A549 (cell line): ENCODE measurements around the gene MYO18A. TPM values are rescaled to one million over a fixed set of nuclear protein-coding genes. Genes with fewer than 3 reads are reported as not detected.
A peak's percentile ranks its signal among the peaks of the same experiment; 100 is the strongest.

Source experiments
- ATAC-seq, 2 experiments: fragments of 200-7000 bp in 1 of 2; fragments of >200 bp in 1 of 2; cut with Nextera tagmentation in 1 of 2; cut with Tn5 transposase in 1 of 2; 3 replicates each; pipeline versions ENCODE4 v1.8.0 to v1.9.1; 2018 to 2020; ENCODE audit warnings: mild to moderate bottlenecking in 1 of 2, moderate library complexity in 1 of 2
- CTCF ChIA-PET: fragments of 300-600 bp; sonication (Branson Sonifier 250); formaldehyde crosslinking; extraction: SDS; loops from one replicate; lab custom pipeline; 2021; ENCODE audit warnings: antibody characterized with exemption, inconsistent platforms; lab: Yijun Ruan, JAX
- POLR2A ChIA-PET: fragments of 350-600 bp; formaldehyde crosslinking; extraction: SDS; loops from one replicate; lab custom pipeline; 2021; ENCODE audit warnings: antibody characterized with exemption, inconsistent platforms; lab: Yijun Ruan, JAX
- DNase-seq, 2 experiments: peaks; one replicate each; pipeline versions ENCODE4 v3.0.0 to v3.0.0-alpha.2; 2011 to 2016; ENCODE audit warnings: low read depth in 1 of 2, low spot score in 1 of 2
- FAIRE-seq: peaks from 2 replicates; lab custom pipeline; 2011; peaks lifted over from hg19 to GRCh38; lab: Jason Lieb, UNC
- H3K27ac ChIP-seq, 2 experiments: fragments of >200 bp; sonication (Bioruptor Twin); formaldehyde crosslinking; 3 replicates each; pipeline ENCODE4 v1.5.1; 2016 to 2017
- H3K4me1 ChIP-seq: fragments of >200 bp; sonication (Bioruptor Twin); formaldehyde crosslinking; 3 replicates; pipeline ENCODE4 v1.6.1; 2016
- H3K4me2 ChIP-seq: fragments of >200 bp; sonication (Bioruptor Twin); formaldehyde crosslinking; 3 replicates; pipeline ENCODE4 v1.6.1; 2016
- H3K4me3 ChIP-seq: fragments of >200 bp; sonication (Bioruptor Twin); formaldehyde crosslinking; 3 replicates; pipeline ENCODE4 v1.5.1; 2016
- H3K9me3 ChIP-seq: fragments of >200 bp; sonication (Bioruptor Twin); formaldehyde crosslinking; 3 replicates; pipeline ENCODE4 v1.6.1; 2016
- CBX8 ChIP-seq: fragments of 200-600 bp; sonication (generic); IDR thresholded peaks from 2 replicates; pipeline ENCODE4 v1.6.1; 2016
- CEBPB ChIP-seq, 2 experiments: fragments of >200 bp in 1 of 2; sonication (Bioruptor Twin) in 1 of 2; formaldehyde crosslinking in 1 of 2; IDR thresholded peaks; 2 replicates each; pipeline ENCODE4 v1.6.1; 2012 to 2016
- CHD2 ChIP-seq: fragments of 150-350 bp; IDR thresholded peaks from 2 replicates; pipeline ENCODE4 v1.6.1; 2014; ENCODE audit warnings: low read length; ENCODE audit not compliant: partially characterized antibody
- CHD4 ChIP-seq: fragments of 200-600 bp; sonication (generic); IDR thresholded peaks from 2 replicates; pipeline ENCODE4 v1.6.1; 2016; ENCODE audit warnings: antibody characterized with exemption, mild to moderate bottlenecking, borderline replicate concordance
- CTCF ChIP-seq: fragments of >200 bp; sonication (Bioruptor Twin); formaldehyde crosslinking; IDR thresholded peaks from 3 replicates; pipeline ENCODE4 v1.5.1; 2016
- EHF ChIP-seq: fragments of 250-450 bp; sonication (Bioruptor Pico); IDR thresholded peaks from 2 replicates; pipeline ENCODE4 v1.5.0; 2020; ENCODE audit warnings: mild to moderate bottlenecking
- EP300 ChIP-seq, 2 experiments: fragments of >200 bp; sonication (Bioruptor Twin); formaldehyde crosslinking; IDR thresholded peaks; 2 replicates in 1 of 2; 3 replicates in 1 of 2; pipeline ENCODE4 v1.6.1; 2016 to 2017
- FOSB ChIP-seq: fragments of 250-450 bp; sonication (Bioruptor Pico); IDR thresholded peaks from 2 replicates; pipeline ENCODE4 v1.5.0; 2020; ENCODE audit warnings: mild to moderate bottlenecking, moderate library complexity
- GATA3 ChIP-seq: IDR thresholded peaks from 2 replicates; pipeline ENCODE4 v1.6.1; 2012; ENCODE audit warnings: borderline replicate concordance
- HEYL ChIP-seq: fragments of 250-450 bp; sonication (Bioruptor Pico); IDR thresholded peaks from 2 replicates; pipeline ENCODE4 v1.8.0; 2021; ENCODE audit warnings: mild to moderate bottlenecking, moderate library complexity
- HMGXB4 ChIP-seq: fragments of 250-450 bp; sonication (Bioruptor Pico); IDR thresholded peaks from 2 replicates; pipeline ENCODE4 v1.5.0; 2021; ENCODE audit warnings: mild to moderate bottlenecking, moderate library complexity, borderline replicate concordance
- JUN ChIP-seq, 2 experiments: fragments of >200 bp; sonication (Bioruptor Twin); formaldehyde crosslinking; IDR thresholded peaks; 2 replicates in 1 of 2; 3 replicates in 1 of 2; pipeline ENCODE4 v1.6.1; 2016 to 2017
- JUNB ChIP-seq: fragments of >200 bp; sonication (Bioruptor Twin); formaldehyde crosslinking; IDR thresholded peaks from 2 replicates; pipeline ENCODE4 v1.6.1; 2016
- MAX ChIP-seq: IDR thresholded peaks from 2 replicates; pipeline ENCODE4 v1.6.1; 2012
- MAZ ChIP-seq: fragments of 150-350 bp; IDR thresholded peaks from 2 replicates; pipeline ENCODE4 v1.6.1; 2014; ENCODE audit warnings: antibody characterized with exemption, low read depth, low read length, borderline replicate concordance
- MYC ChIP-seq: IDR thresholded peaks from 2 replicates; pipeline ENCODE4 v1.6.1; 2012; ENCODE audit warnings: mild to moderate bottlenecking, inconsistent platforms, low read length, improper control_type of control experiment, borderline replicate concordance
- NFE2L2 ChIP-seq: fragments of 150-350 bp; conservative IDR thresholded peaks from 2 replicates; pipeline ENCODE4 v1.6.1; 2014; ENCODE audit warnings: low read length
- POLR2AphosphoS2 ChIP-seq: conservative IDR thresholded peaks from 2 replicates; pipeline ENCODE4 v1.6.1; 2012; ENCODE audit warnings: low read length, improper control_type of control experiment, inconsistent platforms
- RARB ChIP-seq: fragments of 250-450 bp; sonication (Bioruptor Pico); IDR thresholded peaks from 2 replicates; pipeline ENCODE4 v1.8.0; 2021; ENCODE audit warnings: mild to moderate bottlenecking, moderate library complexity
- REST ChIP-seq: fragments of 200-600 bp; sonication (generic); IDR thresholded peaks from 2 replicates; pipeline ENCODE4 v1.6.1; 2016; ENCODE audit warnings: antibody characterized with exemption, mild to moderate bottlenecking, moderate library complexity
- RFX5 ChIP-seq: fragments of 450-650 bp; IDR thresholded peaks from 2 replicates; pipeline ENCODE4 v1.7.1; 2014; ENCODE audit warnings: antibody characterized with exemption, mild to moderate bottlenecking, moderate library complexity
- USF2 ChIP-seq: fragments of 450-650 bp; IDR thresholded peaks from 2 replicates; pipeline ENCODE4 v1.6.1; 2014; ENCODE audit warnings: antibody characterized with exemption
- ZC3H11A ChIP-seq: fragments of 450-650 bp; IDR thresholded peaks from 2 replicates; pipeline ENCODE4 v1.6.1; 2014; ENCODE audit warnings: antibody characterized with exemption, mild to moderate bottlenecking
- WGBS: methylation state at CpG from one replicate; pipeline ENCODE4 v1.1.6; 2017; ENCODE audit errors: missing lambda C conversion rate; 5-methylcytosine and 5-hydroxymethylcytosine counted together
- polyA plus RNA-seq, 4 experiments: library from polyadenylated mRNA; depleted of rRNA in 3 of 4; stranded (reverse); fragments of >200 nt; fragmentation: RNase III in 1 of 4; extraction: RNeasy Plus Mini Kit Qiagen cat#74134 plus additional on column Dnase treatment in 1 of 4; gene quantifications; 2 replicates in 3 of 4; 3 replicates in 1 of 4; pipeline ENCODE4 v1.2.3, GENCODE V29; 2011 to 2017

The MYO18A gene
- polyA plus RNA-seq, 2 of the 4 experiments (the other 2 are of a cell fraction) = 12.3 to 28.4 TPM

- no peak overlapping the region for H3K4me3 ChIP-seq
- DNase-seq (no peak), FAIRE-seq (no peak), ATAC-seq (no peak)
- 32% methylated on average over 4 of the region's 4 CpGs for WGBS
- H3K27ac ChIP-seq = no peak overlapping the region
- CTCF ChIA-PET = interaction anchor here (0.8 to 1.7 kb wide), 6 partner anchors 27 to 92 kb away, joined by 3 to 6 read pairs (median 3); no protein-coding TSS in a partner anchor
- no peak overlapping the region for H3K4me2 ChIP-seq
- H3K9me3 ChIP-seq = no peaks in the 10 kb centered on the region
- POLR2A ChIA-PET = no interaction called here
- TF ChIP-seq EHF (no peak), GATA3 (no peak)
- peaks cover 7% of the 10 kb centered on the region for H3K4me1 ChIP-seq
These were observed 122.8 kb downstream of the MYO18A start for GRCh38 chr17:29057361-29057760.

GRCh38 chr17:29054835-29055234 lies 125.4 kb downstream of the MYO18A start:
- 53% methylated on average over 9 of the region's 10 CpGs for WGBS
- H3K4me2 ChIP-seq = no peak overlapping the region
- TF ChIP-seq FOSB (CRISPR knock-in tag) (no peak), CHD4 (no peak), CBX8 (no peak)
- H3K4me1 ChIP-seq = peaks cover 7% of the 10 kb centered on the region
- H3K4me3 ChIP-seq = no peak overlapping the region
- H3K27ac ChIP-seq = no peak overlapping the region
- DNase-seq = no peak
- ATAC-seq = peak in 1 of 2 experiments; percentile 7; a peak in 1 of 6 replicates
- FAIRE-seq = no peak
- H3K9me3 ChIP-seq = no peaks in the 10 kb centered on the region
- POLR2A ChIA-PET = no interaction called here
- CTCF ChIA-PET = interaction anchor here (0.7 to 2.7 kb wide), 5 partner anchors 11 to 76 kb away, joined by 3 to 10 read pairs (median 3); no protein-coding TSS in a partner anchor

- POLR2A ChIA-PET = no interaction called here
- H3K4me1 ChIP-seq = no peaks in the 10 kb centered on the region
- CTCF ChIA-PET = interaction anchor here (0.6 to 1.5 kb wide), 3 partner anchors 38 to 86 kb away, joined by 3 to 7 read pairs (median 4); no protein-coding TSS in a partner anchor
- 45% methylated on average over 6 of the region's 6 CpGs for WGBS
- DNase-seq (no peak), FAIRE-seq (no peak), ATAC-seq (no peak)
- H3K4me3 ChIP-seq = no peak overlapping the region
- no peak overlapping the region for H3K27ac ChIP-seq
- H3K9me3 ChIP-seq = no peaks in the 10 kb centered on the region
- no peak for TF ChIP-seq POLR2AphosphoS2
- TF ChIP-seq CTCF = no peak
- no peak for TF ChIP-seq CHD2
- TF ChIP-seq HEYL (CRISPR knock-in tag) = no peak
- TF ChIP-seq REST = no peak
- TF ChIP-seq MAX = no peak
- no peak for TF ChIP-seq JUNB
- no peak overlapping the region for H3K4me2 ChIP-seq
These were observed 128.5 kb downstream of the MYO18A start for GRCh38 chr17:29051731-29052130.

GRCh38 chr17:29051194-29051593 lies 129.0 kb downstream of the MYO18A start:
- no peaks in the 10 kb centered on the region for H3K9me3 ChIP-seq
- no peak overlapping the region for H3K4me3 ChIP-seq
- no peak overlapping the region for H3K4me2 ChIP-seq
- no peaks in the 10 kb centered on the region for H3K4me1 ChIP-seq
- ChIA-PET POLR2A (no interaction called here), CTCF (interaction anchor here (0.5 to 1.5 kb wide), 8 partner anchors 10 to 325 kb away, joined by 3 to 7 read pairs (median 4); no protein-coding TSS in a partner anchor)
- WGBS = 72% methylated on average over 12 of the region's 12 CpGs
- DNase-seq (no peak), FAIRE-seq (no peak), ATAC-seq (no peak)
- H3K27ac ChIP-seq = no peak overlapping the region
- TF ChIP-seq HMGXB4 (CRISPR knock-in tag) (no peak), POLR2AphosphoS2 (no peak), RARB (CRISPR knock-in tag) (no peak), ZC3H11A (no peak), MYC (no peak), EP300 (IDR thresholded peaks at IDR 0.05) (no peak), NFE2L2 (no peak), RFX5 (no peak), CEBPB (IDR thresholded peaks at IDR 0.05) (no peak), USF2 (no peak), JUN (IDR thresholded peaks at IDR 0.05) (no peak), MAZ (no peak)
